Renal cortical epithelial cell (primary cell): ENCODE measurements around the gene RIMBP3B. TPM values are rescaled to one million over a fixed set of nuclear protein-coding genes. Genes with fewer than 3 reads are reported as not detected.
"Not testable (repeated sequence)": the region's sequence is repeated elsewhere in the genome, so short reads cannot be mapped to it uniquely, and the experiment has no call there.

Source experiments
- DNase-seq: peaks from one replicate; pipeline ENCODE4 v3.0.0-alpha.2; 2011; ENCODE audit warnings: low read depth
- total RNA-seq: library from RNA; depleted of rRNA; stranded (reverse); fragments of >200 nt; gene quantifications from 2 replicates; pipeline ENCODE4 v1.2.3, GENCODE V29; 2014

RIMBP3B gene
- total RNA-seq, 1 donor from 2014 or later = 0.05 TPM

GRCh38 chr22:21416375-21416774, 32.8 kb downstream of the RIMBP3B start:
- not testable (repeated sequence) for DNase-seq

- DNase-seq = not testable (repeated sequence)
Measured at GRCh38 chr22:21417227-21417746, 33.7 kb downstream of the RIMBP3B start, which contains the start of gene HIC2. TSS of gene HIC2 (plus strand) at chr22:21417371. CDS start at chr22:21442832, 25,461 bp downstream.

DNA sequence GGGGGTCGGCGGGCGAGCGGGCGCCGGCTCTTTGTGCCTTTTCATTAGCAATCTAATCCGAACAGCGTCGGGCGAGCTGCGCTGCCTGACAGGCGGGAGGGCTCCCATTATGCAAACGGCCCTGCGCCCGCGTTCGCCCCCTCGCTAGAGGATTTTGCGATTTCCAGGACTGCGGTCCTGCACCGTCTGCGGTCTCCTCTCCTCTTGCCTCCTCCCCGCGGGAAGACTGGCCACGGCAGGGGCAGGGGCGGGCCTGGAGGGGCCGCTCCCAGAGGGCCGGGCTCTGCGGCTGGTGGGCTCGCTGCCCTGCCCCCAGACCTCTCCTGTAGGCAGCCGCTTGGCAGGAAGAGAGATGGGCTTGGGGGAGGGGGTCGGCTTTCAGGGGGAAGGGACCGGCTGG, 34.3 kb downstream of the RIMBP3B start:
- not testable (repeated sequence) for DNase-seq

DNA sequence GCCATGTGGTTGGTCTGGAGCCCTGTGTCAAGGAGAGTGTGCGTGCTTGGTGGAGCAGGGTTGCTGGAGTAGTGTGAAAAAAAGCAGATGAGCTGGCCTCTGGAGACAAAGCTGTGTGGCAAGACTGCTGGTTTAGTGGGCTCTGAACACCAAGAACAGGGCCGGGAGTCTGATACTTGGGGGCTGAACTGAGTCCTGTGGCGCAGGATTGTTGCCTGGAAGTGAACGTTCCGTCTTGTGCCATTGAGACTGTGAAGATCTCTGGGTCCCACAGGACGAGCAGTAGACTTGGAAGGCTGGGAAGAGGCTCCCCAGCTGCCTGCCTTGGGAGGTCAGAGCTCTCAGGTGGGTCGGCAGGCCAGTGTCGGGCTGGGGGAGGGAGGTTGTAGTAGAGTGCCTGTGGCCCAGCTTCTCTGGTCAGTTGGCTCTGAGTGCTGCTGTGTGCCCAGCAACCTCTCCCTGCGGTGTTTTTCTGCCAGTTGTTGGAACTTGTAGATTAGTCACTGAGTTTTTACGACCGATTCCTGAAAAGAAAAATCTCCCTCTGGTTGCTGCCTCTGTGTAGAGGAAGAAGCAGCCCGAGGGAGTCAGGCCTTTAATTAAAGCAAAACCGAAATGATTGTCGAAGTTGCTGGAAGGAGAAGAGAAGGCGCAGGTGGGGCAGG, 35.6 kb downstream of the RIMBP3B start:
- not testable (repeated sequence) for DNase-seq

DNA sequence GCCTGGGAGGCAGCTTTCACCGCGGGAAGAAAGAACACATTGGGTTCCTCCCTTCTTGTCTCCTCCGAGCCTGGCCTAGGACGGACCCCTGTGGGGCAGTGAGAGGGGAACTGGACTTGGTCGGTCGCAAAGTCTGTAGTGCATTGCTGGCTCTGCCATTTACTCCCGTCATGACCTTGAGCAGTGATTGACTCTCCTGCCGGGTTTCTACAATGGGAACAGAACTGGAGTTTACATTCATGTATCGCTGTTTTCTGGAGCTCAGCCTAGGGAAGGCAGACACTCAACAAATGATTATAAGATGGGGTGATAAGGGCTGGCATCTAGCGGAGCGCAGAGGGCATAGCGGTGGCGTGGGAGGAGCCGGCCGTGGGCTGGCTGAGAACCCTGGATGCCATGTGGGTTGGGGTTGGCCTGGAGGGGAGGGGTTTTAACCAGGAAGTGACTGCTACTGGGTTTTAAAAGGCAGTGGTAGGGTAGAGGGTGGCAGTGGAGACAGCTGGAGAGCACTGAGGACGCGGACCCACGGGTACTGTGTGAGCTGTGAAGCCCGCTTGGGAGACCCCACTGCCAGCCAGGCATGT, 36.7 kb downstream of the RIMBP3B start:
- not testable (repeated sequence) for DNase-seq

GRCh38 chr22:21424084-21424709, 40.6 kb downstream of the RIMBP3B start:
- DNase-seq = not testable (repeated sequence)

DNA sequence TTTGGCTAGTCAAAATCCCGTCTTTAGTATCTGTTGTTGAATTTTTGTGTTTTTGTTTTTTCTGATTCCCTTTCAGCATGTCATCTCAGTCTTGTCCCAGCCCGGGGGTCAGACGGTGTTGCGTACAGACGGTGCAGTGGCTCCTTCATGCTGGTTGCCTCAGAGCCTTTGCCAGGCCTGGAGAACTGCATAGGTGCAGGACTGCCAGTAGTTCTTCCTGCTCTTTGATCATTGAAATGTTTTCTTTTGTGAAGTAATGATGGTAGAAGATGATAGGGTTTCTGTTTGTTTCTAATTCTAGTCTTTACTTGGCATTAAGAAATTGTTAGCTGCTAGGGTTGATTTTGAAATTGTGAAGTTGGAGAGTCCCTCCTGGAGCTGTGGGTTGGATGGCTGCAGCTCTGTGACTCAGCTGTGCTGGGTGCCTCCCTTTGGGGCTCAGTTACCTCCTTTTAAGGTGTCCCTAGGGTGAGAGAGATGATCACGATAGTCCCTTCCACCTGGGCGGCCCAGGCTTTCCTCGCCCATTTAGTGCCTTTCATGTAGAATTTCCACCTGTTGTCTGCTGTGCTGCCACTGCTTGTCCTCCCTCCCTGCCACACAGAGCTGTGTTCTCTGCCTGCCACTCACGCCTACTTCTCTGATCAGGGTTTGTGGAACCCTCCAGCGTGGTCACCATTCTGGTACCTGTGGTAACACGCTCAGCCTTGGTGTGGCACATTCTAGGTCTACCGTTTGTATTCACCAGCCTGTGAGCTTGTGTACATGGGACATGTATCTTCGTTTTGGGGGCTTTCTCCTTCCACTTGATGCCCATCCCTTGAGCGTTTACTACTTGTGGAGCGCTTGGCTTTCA, 51.1 kb downstream of the RIMBP3B start:
- not testable (repeated sequence) for DNase-seq

DNA sequence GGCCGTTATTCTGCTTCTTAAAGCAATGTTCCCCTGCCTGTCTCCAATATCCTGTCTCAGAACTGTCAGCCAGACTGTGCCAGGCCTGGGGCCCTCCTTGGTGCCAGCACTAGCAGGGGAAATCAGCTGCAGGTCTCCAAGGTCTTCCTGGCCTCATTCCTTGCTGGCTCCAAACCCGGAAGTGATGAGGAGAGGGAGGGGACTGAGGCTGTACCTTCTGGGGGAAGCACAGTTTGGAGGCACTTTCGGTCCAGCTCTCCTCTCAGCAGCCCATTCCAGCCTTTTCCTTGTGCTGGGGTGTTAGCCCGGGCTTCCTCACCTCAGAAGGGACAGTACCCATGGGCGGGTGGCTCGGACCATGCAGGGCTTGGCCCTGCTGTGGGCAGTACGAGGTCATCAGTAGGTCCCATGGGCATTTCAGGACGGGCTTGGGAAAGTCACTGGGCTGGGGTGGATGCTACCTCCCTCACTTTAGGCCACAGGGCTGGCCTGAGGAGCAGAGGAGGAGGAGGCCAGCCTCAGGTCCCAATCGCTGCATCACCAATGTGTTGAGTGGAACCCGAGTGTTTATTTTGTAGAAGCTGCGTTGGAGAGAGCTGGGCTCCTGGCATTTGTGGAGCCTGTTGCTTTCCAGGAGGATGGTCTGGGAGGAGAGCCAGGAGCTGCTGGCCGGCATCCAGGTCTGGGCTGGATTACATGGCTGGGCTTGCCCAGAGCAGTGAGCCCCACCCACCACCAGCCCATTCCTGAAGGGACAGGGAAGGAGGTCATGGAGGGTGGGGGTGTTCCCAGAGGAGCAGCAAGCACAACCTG, 52.7 kb downstream of the RIMBP3B start:
- not testable (repeated sequence) for DNase-seq

GRCh38 chr22:21438013-21438412, 54.5 kb downstream of the RIMBP3B start:
- not testable (repeated sequence) for DNase-seq

Other genes starting within 250 kb of the RIMBP3B start
- gene HIC2, start 33.6 kb downstream of the RIMBP3B start, total RNA-seq = 1.6 and 2.7 TPM in 2 replicates
- gene TMEM191C, start 83.6 kb downstream of the RIMBP3B start, total RNA-seq = 0.17 and 0.35 TPM in 2 replicates
- gene RIMBP3C, start 167.7 kb downstream of the RIMBP3B start, total RNA-seq = under 0.01 and 0.17 TPM in 2 replicates
- gene UBE2L3, start 184.0 kb downstream of the RIMBP3B start, total RNA-seq = 34.9 and 38.8 TPM in 2 replicates
- 27.4 and 51.6 TPM in 2 replicates for gene YDJC, start 246.3 kb downstream of the RIMBP3B start, total RNA-seq
- gene CCDC116, start 249.0 kb downstream of the RIMBP3B start, total RNA-seq = not detected in 2 replicates